ENCODE results near the gene PRRT3.
A peak's percentile ranks its signal among the peaks of the same experiment; 100 is the strongest.

Gene PRRT3

GRCh38 chr3:9951962-9952805 is at the start of gene PRRT3:
Gene PRRT3, minus strand, starts transcription at chr3:9952408. Its CDS starts 2,293 bp downstream, at chr3:9950115.
- DNase-seq (ENCODE audit: low read depth), result peak; percentile 39

- DNase-seq (ENCODE audit: low read depth), result no peak
Observed at GRCh38 chr3:10000686-10001085, 48.5 kb upstream of the PRRT3 start.

- DNase-seq (ENCODE audit: low read depth), result peak; percentile 79
Observed at GRCh38 chr3:9994086-9994844, 42.1 kb upstream of the PRRT3 start.

- DNase-seq (ENCODE audit: low read depth), result no peak
Observed at GRCh38 chr3:9986230-9986725, 34.1 kb upstream of the PRRT3 start.

GRCh38 chr3:9980251-9980650 is 28.0 kb upstream of the PRRT3 start:
- no peak for DNase-seq (ENCODE audit: low read depth)

GRCh38 chr3:9978710-9979305 is 26.6 kb upstream of the PRRT3 start:
- no peak for DNase-seq (ENCODE audit: low read depth)

- peak; percentile 98 for DNase-seq (ENCODE audit: low read depth)
Observed at GRCh38 chr3:9976721-9977709, 24.8 kb upstream of the PRRT3 start.

- peak; percentile 65 for DNase-seq (ENCODE audit: low read depth)
Observed at GRCh38 chr3:9970020-9970652, 17.9 kb upstream of the PRRT3 start.

GRCh38 chr3:9969632-9970019 is 17.4 kb upstream of the PRRT3 start:
- DNase-seq (ENCODE audit: low read depth), result no peak

GRCh38 chr3:9966841-9967240 is 14.6 kb upstream of the PRRT3 start:
- DNase-seq (ENCODE audit: low read depth), result no peak

GRCh38 chr3:9965200-9965875 is 13.1 kb upstream of the PRRT3 start:
- DNase-seq (ENCODE audit: low read depth), result peak; percentile 87

GRCh38 chr3:9957214-9957613 is 5.0 kb upstream of the PRRT3 start:
- peak; percentile 29 for DNase-seq (ENCODE audit: low read depth)

GRCh38 chr3:9955611-9956352 is 3.6 kb upstream of the PRRT3 start:
- no peak for DNase-seq (ENCODE audit: low read depth)

- DNase-seq (ENCODE audit: low read depth), result peak; percentile 48
Observed at GRCh38 chr3:9955067-9955502, 2.9 kb upstream of the PRRT3 start.

- peak; percentile 29 for DNase-seq (ENCODE audit: low read depth)
Observed at GRCh38 chr3:9951598-9951961, 628 bp downstream of the PRRT3 start.

- DNase-seq (ENCODE audit: low read depth), result no peak
Observed at GRCh38 chr3:9951126-9951525, 1.1 kb downstream of the PRRT3 start.

- DNase-seq (ENCODE audit: low read depth), result no peak
Observed at GRCh38 chr3:9949626-9950025, 2.6 kb downstream of the PRRT3 start.

GRCh38 chr3:9949115-9949514 is 3.1 kb downstream of the PRRT3 start:
- no peak for DNase-seq (ENCODE audit: low read depth)

GRCh38 chr3:9948586-9948985 is 3.6 kb downstream of the PRRT3 start:
- no peak for DNase-seq (ENCODE audit: low read depth)
